DMS53 treated with DMSO at 0.1 percent for 48 hours (cell line): ENCODE measurements around the gene RNF20.
"Not testable (repeated sequence)": the region's sequence is repeated elsewhere in the genome, so short reads cannot be mapped to it uniquely, and the experiment has no call there.

Experiments used
- DNase-seq: peaks from one replicate; lab custom pipeline; 2025; ENCODE audit not compliant: unreplicated experiment; lab: John Stamatoyannopoulos, UW

RNF20 gene

GRCh38 chr9:101585740-101586139, 52.1 kb downstream of the RNF20 start:
- DNase-seq = no peak

GRCh38 chr9:101586651-101587050, 53.0 kb downstream of the RNF20 start:
- DNase-seq = no peak

GRCh38 chr9:101587332-101588043, 53.8 kb downstream of the RNF20 start:
- DNase-seq = no peak

GRCh38 chr9:101590074-101590473, 56.4 kb downstream of the RNF20 start:
- DNase-seq = not testable (repeated sequence)

GRCh38 chr9:101590901-101591300, 57.2 kb downstream of the RNF20 start:
- DNase-seq = no peak

GRCh38 chr9:101591787-101592446, 58.3 kb downstream of the RNF20 start:
- no peak for DNase-seq

- no peak for DNase-seq
Measured at GRCh38 chr9:101592788-101593187, 59.1 kb downstream of the RNF20 start.

GRCh38 chr9:101593345-101593744, 59.7 kb downstream of the RNF20 start:
- no peak for DNase-seq

GRCh38 chr9:101594796-101595195, 61.1 kb downstream of the RNF20 start, which contains the start of gene PPP3R2:
Gene PPP3R2, minus strand, starts transcription at chr9:101594969. Its CDS starts 48 bp downstream, at chr9:101594921.
- DNase-seq = no peak

- DNase-seq = peak; percentile 36
Measured at GRCh38 chr9:101601904-101602765, 68.5 kb downstream of the RNF20 start.

GRCh38 chr9:101604296-101604695, 70.6 kb downstream of the RNF20 start:
- no peak for DNase-seq

- DNase-seq = no peak
Measured at GRCh38 chr9:101605547-101605946, 71.9 kb downstream of the RNF20 start.
